Keratinocyte (primary cell): ENCODE data around the gene ST6GALNAC6. TPM values are rescaled to one million over a fixed set of nuclear protein-coding genes. Genes with fewer than 3 reads are reported as not detected.

Experiments
- DNase-seq: peaks from one replicate; pipeline ENCODE4 v3.0.0-alpha.2; 2011; ENCODE audit warnings: low read depth, missing footprints, low spot score
- FAIRE-seq: peaks from 2 replicates; lab custom pipeline; 2011; peaks lifted over from hg19 to GRCh38; lab: Jason Lieb, UNC
- H2AFZ ChIP-seq: 2 replicates; pipeline ENCODE4 v1.6.0; 2012; ENCODE audit warnings: low read length, control low read depth, inconsistent platforms; ENCODE audit not compliant: control insufficient read depth
- H3K27ac ChIP-seq: 2 replicates; pipeline ENCODE4 v1.5.1; 2011; ENCODE audit warnings: low read length; ENCODE audit not compliant: control insufficient read depth, insufficient read depth
- H3K27me3 ChIP-seq: 3 replicates; pipeline ENCODE4 v1.6.0; 2011; ENCODE audit warnings: low read length; ENCODE audit not compliant: control insufficient read depth, insufficient read depth; ENCODE audit errors: extremely low read depth
- H3K36me3 ChIP-seq, 2 experiments: 2 replicates in 1 of 2; 3 replicates in 1 of 2; pipeline ENCODE4 v1.5.1; 2011; ENCODE audit warnings: low read length in 2 of 2, mild to moderate bottlenecking in 1 of 2; ENCODE audit not compliant: control insufficient read depth in 2 of 2, insufficient read depth in 2 of 2; ENCODE audit errors: extremely low read depth in 1 of 2
- H3K4me1 ChIP-seq: 3 replicates; pipeline ENCODE4 v1.5.1; 2011; ENCODE audit warnings: low read length; ENCODE audit not compliant: control insufficient read depth, insufficient read depth; ENCODE audit errors: extremely low read depth
- H3K4me2 ChIP-seq: 3 replicates; pipeline ENCODE4 v1.6.0; 2011; ENCODE audit warnings: low read depth, low read length; ENCODE audit not compliant: control insufficient read depth, insufficient read depth; ENCODE audit errors: extremely low read depth
- H3K4me3 ChIP-seq, 3 experiments: fragments of 200-600 bp in 1 of 3; sonication (generic) in 1 of 3; 2 replicates in 2 of 3; 3 replicates in 1 of 3; pipeline ENCODE4 v1.5.1; 2011 to 2016; ENCODE audit warnings: low read length in 3 of 3, mild to moderate bottlenecking in 3 of 3, control low read depth in 2 of 3, inconsistent platforms in 1 of 3, low read depth in 1 of 3, mixed read lengths in 1 of 3, mixed run types in 1 of 3, moderate library complexity in 1 of 3; ENCODE audit not compliant: control insufficient read depth in 2 of 3, insufficient read depth in 2 of 3; ENCODE audit errors: extremely low read depth in 1 of 3
- H3K79me2 ChIP-seq: 2 replicates; pipeline ENCODE4 v1.6.0; 2012; ENCODE audit warnings: low read length; ENCODE audit not compliant: control insufficient read depth, insufficient read depth
- H3K9ac ChIP-seq: 3 replicates; pipeline ENCODE4 v1.6.0; 2011; ENCODE audit warnings: low read length; ENCODE audit not compliant: control insufficient read depth, insufficient read depth; ENCODE audit errors: extremely low read depth
- H3K9me1 ChIP-seq: 3 replicates; pipeline ENCODE4 v1.6.0; 2011; ENCODE audit warnings: low read length; ENCODE audit not compliant: control insufficient read depth, insufficient read depth; ENCODE audit errors: extremely low read depth
- H3K9me3 ChIP-seq: 2 replicates; pipeline ENCODE4 v1.5.1; 2012; ENCODE audit warnings: low read depth, low read length; ENCODE audit not compliant: control insufficient read depth
- H4K20me1 ChIP-seq: 3 replicates; pipeline ENCODE4 v1.6.0; 2011; ENCODE audit warnings: low read length; ENCODE audit not compliant: control insufficient read depth, insufficient read depth; ENCODE audit errors: extremely low read depth
- EZH2 ChIP-seq: IDR thresholded peaks from one replicate; pipeline ENCODE4 v1.6.1; 2012; ENCODE audit warnings: inconsistent platforms, mild to moderate bottlenecking, low read length, moderate library complexity
- dilution Hi-C: fragments of 300-500 bp; cut with MboI; formaldehyde crosslinking; loops from one replicate; pipeline ENCODE4 v1.7.0; 2020; ENCODE audit warnings: low sequenced_read_pairs; ENCODE audit not compliant: extremely low pct_ligation_motif_present
- polyA plus RNA-seq, 5 experiments: library from polyadenylated mRNA; depleted of rRNA in 3 of 5; stranded (reverse) in 3 of 5; stranded (forward) in 1 of 5; unstranded in 1 of 5; fragments of >200 nt; gene quantifications; 1 replicate in 1 of 5; 2 replicates in 3 of 5; 3 replicates in 1 of 5; pipeline versions ENCODE4 v1.2.1 to v1.2.3, GENCODE V29; 2011 to 2012; ENCODE audit warnings: missing spikeins in 2 of 5, low read depth in 1 of 5, low replicate concordance in 1 of 5
- TF ChIP-seq, protein P1 (sequence below), 3 experiments: IDR thresholded peaks in 1 of 3; conservative IDR thresholded peaks in 1 of 3; optimal IDR thresholded peaks in 1 of 3; 2 replicates in 2 of 3; 3 replicates in 1 of 3; pipeline versions ENCODE3 to v1.5.1; 2011; ENCODE audit warnings: low read length in 3 of 3, mild to moderate bottlenecking in 3 of 3, moderate library complexity in 2 of 3, control low read depth in 1 of 3, inconsistent platforms in 1 of 3; ENCODE audit not compliant: insufficient read depth in 2 of 3; ENCODE audit errors: extremely low read depth in 1 of 3

ST6GALNAC6 gene
- polyA plus RNA-seq, 1 donor (not counting 4 experiments of a cell fraction or from before 2014, with no cell fraction given), result 21.1 TPM

- H3K9me1 ChIP-seq, result no peaks in the 10 kb centered on the region
- peaks cover 24% of the 10 kb centered on the region for H3K4me1 ChIP-seq
- DNase-seq (peak; percentile 17), FAIRE-seq (peak; percentile 87)
- H3K27ac ChIP-seq, result peak overlapping the region; percentile 44
- H3K79me2 ChIP-seq, result peaks cover 2% of the 10 kb centered on the region
- H2AFZ ChIP-seq, result no peak overlapping the region
- dilution Hi-C loops, result no loop called here
- no peaks in the 10 kb centered on the region for H3K27me3 ChIP-seq
- no peaks in the 10 kb centered on the region for H3K9me3 ChIP-seq
- H3K9ac ChIP-seq, result peak overlapping the region; percentile 38
- H3K4me3 ChIP-seq, result peak overlapping the region in 1 of 3 experiments; percentile 11
- TF ChIP-seq, protein P1, sequence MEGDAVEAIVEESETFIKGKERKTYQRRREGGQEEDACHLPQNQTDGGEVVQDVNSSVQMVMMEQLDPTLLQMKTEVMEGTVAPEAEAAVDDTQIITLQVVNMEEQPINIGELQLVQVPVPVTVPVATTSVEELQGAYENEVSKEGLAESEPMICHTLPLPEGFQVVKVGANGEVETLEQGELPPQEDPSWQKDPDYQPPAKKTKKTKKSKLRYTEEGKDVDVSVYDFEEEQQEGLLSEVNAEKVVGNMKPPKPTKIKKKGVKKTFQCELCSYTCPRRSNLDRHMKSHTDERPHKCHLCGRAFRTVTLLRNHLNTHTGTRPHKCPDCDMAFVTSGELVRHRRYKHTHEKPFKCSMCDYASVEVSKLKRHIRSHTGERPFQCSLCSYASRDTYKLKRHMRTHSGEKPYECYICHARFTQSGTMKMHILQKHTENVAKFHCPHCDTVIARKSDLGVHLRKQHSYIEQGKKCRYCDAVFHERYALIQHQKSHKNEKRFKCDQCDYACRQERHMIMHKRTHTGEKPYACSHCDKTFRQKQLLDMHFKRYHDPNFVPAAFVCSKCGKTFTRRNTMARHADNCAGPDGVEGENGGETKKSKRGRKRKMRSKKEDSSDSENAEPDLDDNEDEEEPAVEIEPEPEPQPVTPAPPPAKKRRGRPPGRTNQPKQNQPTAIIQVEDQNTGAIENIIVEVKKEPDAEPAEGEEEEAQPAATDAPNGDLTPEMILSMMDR (optimal IDR thresholded peaks at IDR 0.05 in 1 of 3, IDR thresholded peaks at IDR 0.05 in 1 of 3, conservative IDR thresholded peaks at IDR 0.05 in 1 of 3; ENCODE audit: extremely low read depth in 1 of 3, insufficient read depth in 2 of 3, low read length in 3 of 3), result no peak
- TF ChIP-seq EZH2, result no peak
- H3K36me3 ChIP-seq, result peaks cover 0 to 7% of the 10 kb centered on the region in 2 experiments
- peak overlapping the region; percentile 37 for H3K4me2 ChIP-seq
- H4K20me1 ChIP-seq, result no peaks in the 10 kb centered on the region
Observed at GRCh38 chr9:127874301-127875221, 24.8 kb downstream of the ST6GALNAC6 start.

- H2AFZ ChIP-seq, result no peak overlapping the region
- no peaks in the 10 kb centered on the region for H3K27me3 ChIP-seq
- no peak for DNase-seq
- no peak for FAIRE-seq
- H3K9me3 ChIP-seq, result no peaks in the 10 kb centered on the region
- TF ChIP-seq, protein P1 (optimal IDR thresholded peaks at IDR 0.05 in 1 of 3, IDR thresholded peaks at IDR 0.05 in 1 of 3, conservative IDR thresholded peaks at IDR 0.05 in 1 of 3; ENCODE audit: extremely low read depth in 1 of 3, insufficient read depth in 2 of 3, low read length in 3 of 3), result no peak
- TF ChIP-seq EZH2, result no peak
- no peak overlapping the region for H3K4me3 ChIP-seq
- dilution Hi-C loops, result no loop called here
- peaks cover 24% of the 10 kb centered on the region for H3K4me1 ChIP-seq
- peak overlapping the region; percentile 22 for H3K4me2 ChIP-seq
- peaks cover 2% of the 10 kb centered on the region for H4K20me1 ChIP-seq
- H3K9me1 ChIP-seq, result no peaks in the 10 kb centered on the region
- H3K27ac ChIP-seq, result no peak overlapping the region
- H3K79me2 ChIP-seq, result peaks cover 2% of the 10 kb centered on the region
- peaks cover 0 to 7% of the 10 kb centered on the region in 2 experiments for H3K36me3 ChIP-seq
- peak overlapping the region; percentile 38 for H3K9ac ChIP-seq
Observed at GRCh38 chr9:127873886-127874285, 25.5 kb downstream of the ST6GALNAC6 start.
